Fibroblast of lung (primary cell): ENCODE data around the gene PPOX. TPM values are rescaled to one million over a fixed set of nuclear protein-coding genes. Genes with fewer than 3 reads are reported as not detected.

Experiments
- DNase-seq, 2 donors: peaks; one replicate each; pipeline versions ENCODE4 v3.0.0 to v3.0.0-alpha.2; 2010; ENCODE audit warnings: low read depth in 2 of 2
- H2AFZ ChIP-seq: 2 replicates; pipeline ENCODE4 v1.5.1; 2012; ENCODE audit warnings: low read length, control low read depth, inconsistent platforms
- H3K27ac ChIP-seq: 2 replicates; pipeline ENCODE4 v1.5.1; 2011; ENCODE audit warnings: low read length, control low read depth; ENCODE audit not compliant: insufficient read depth
- H3K27me3 ChIP-seq: 2 replicates; pipeline ENCODE4 v1.5.1; 2011; ENCODE audit warnings: mild to moderate bottlenecking, low read length; ENCODE audit not compliant: control insufficient read depth, insufficient read depth
- H3K36me3 ChIP-seq: 2 replicates; pipeline ENCODE4 v1.5.1; 2011; ENCODE audit warnings: low read length; ENCODE audit not compliant: control insufficient read depth, insufficient read depth
- H3K4me1 ChIP-seq: 2 replicates; pipeline ENCODE4 v1.5.1; 2011; ENCODE audit warnings: low read length; ENCODE audit not compliant: control insufficient read depth, insufficient read depth; ENCODE audit errors: extremely low read depth
- H3K4me2 ChIP-seq: 2 replicates; pipeline ENCODE4 v1.5.1; 2011; ENCODE audit warnings: low read length, control low read depth; ENCODE audit not compliant: insufficient read depth; ENCODE audit errors: extremely low read depth
- H3K4me3 ChIP-seq, 4 experiments: fragments of 200-600 bp in 1 of 4; sonication (generic) in 1 of 4; replicated peaks in 1 of 4; 2 replicates each; pipeline ENCODE4 v1.5.1; 2011 to 2016; ENCODE audit warnings: low read length in 4 of 4, low read depth in 3 of 4, mild to moderate bottlenecking in 3 of 4, control low read depth in 2 of 4, inconsistent platforms in 1 of 4, mixed read lengths in 1 of 4; ENCODE audit not compliant: insufficient read depth in 1 of 4; ENCODE audit errors: control extremely low read depth in 1 of 4
- H3K79me2 ChIP-seq: 2 replicates; pipeline ENCODE4 v1.5.1; 2012; ENCODE audit warnings: mild to moderate bottlenecking, low read length, inconsistent platforms; ENCODE audit not compliant: control insufficient read depth, insufficient read depth
- H3K9ac ChIP-seq: 2 replicates; pipeline ENCODE4 v1.5.1; 2011; ENCODE audit warnings: mild to moderate bottlenecking, low read length, control low read depth; ENCODE audit not compliant: insufficient read depth
- H3K9me3 ChIP-seq: 2 replicates; pipeline ENCODE4 v1.5.1; 2012; ENCODE audit warnings: low read depth, low read length; ENCODE audit not compliant: control insufficient read depth, insufficient read depth
- H4K20me1 ChIP-seq: 2 replicates; pipeline ENCODE4 v1.5.1; 2011; ENCODE audit warnings: low read length; ENCODE audit not compliant: control insufficient read depth, insufficient read depth; ENCODE audit errors: extremely low read depth
- EZH2 ChIP-seq: IDR thresholded peaks from 2 replicates; pipeline ENCODE4 v1.5.1; 2012; ENCODE audit warnings: low read length, control low read depth, mild to moderate bottlenecking; ENCODE audit errors: missing control alignments
- polyA plus RNA-seq, 2 donors: library from polyadenylated mRNA; depleted of rRNA in 1 of 2; stranded (reverse) in 1 of 2; unstranded in 1 of 2; fragments of >200 nt; gene quantifications; 2 replicates each; pipeline ENCODE4 v1.2.1, GENCODE V29; 2011 to 2012; ENCODE audit warnings: missing spikeins in 1 of 2
- total RNA-seq: library from RNA; depleted of rRNA; stranded (reverse); fragments of >200 nt; gene quantifications from 2 replicates; pipeline ENCODE4 v1.2.1, GENCODE V29; 2014
- TF ChIP-seq, protein P1 (sequence below), 2 donors: IDR thresholded peaks in 1 of 2; conservative IDR thresholded peaks in 1 of 2; 1 replicate in 1 of 2; 2 replicates in 1 of 2; pipeline ENCODE4 v1.5.1; 2011 to 2012; ENCODE audit warnings: low read length in 2 of 2, control low read depth in 1 of 2, inconsistent platforms in 1 of 2, low read depth in 1 of 2, mild to moderate bottlenecking in 1 of 2

PPOX gene
- total and polyA plus RNA-seq, 2 donors (not counting 1 experiment from before 2014, with no cell fraction given), result 5.6 to 12.2 TPM

DNA sequence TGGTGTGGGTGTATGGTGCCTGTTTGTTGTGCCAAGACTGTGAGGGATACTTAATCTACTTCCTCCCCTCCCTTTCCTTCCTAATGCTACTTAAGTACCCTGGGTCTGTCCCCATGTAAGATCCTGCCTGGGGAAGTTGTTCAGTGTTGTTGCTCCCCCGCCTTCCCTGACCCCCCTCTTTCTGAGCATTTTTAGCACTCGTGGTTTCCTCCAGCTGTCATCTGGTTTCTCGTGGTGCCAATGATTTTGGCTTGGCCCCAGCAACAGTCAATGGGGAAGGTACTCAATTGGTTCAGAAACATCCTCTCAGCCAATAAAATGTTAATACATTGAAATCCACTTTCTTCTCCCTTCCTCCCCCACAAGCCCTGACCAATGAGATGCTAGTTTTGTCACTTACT, 19.1 kb downstream of the PPOX start:
- H3K27ac ChIP-seq, result no peak overlapping the region

DNA sequence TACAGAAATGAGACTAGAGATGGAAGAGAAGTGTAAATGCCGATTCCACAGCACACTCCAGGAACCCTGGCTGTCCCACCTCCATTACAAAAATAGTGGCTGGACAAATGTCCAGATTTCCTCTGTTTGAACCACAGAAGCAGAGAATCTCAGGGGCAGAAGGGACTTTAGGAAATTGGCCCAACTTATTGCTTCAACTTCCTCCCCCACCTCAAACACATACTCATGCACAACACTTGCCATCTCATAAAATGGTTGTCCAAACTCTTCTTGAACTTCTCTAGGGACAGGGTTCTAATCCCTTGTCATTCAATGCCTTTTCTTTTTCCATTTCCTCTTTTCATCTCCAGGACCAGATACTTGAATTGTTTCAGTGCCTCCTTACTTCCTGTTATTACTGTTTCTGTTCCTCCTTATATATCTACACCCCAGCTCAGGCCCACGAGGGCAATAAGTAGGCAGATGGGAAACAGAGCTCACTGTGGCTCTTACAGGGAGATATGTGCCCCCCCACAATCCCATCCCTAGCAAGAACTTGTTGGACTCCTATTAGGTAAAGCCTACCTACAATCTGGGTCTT, 19.6 kb downstream of the PPOX start:
- H3K4me3 ChIP-seq, result no peak overlapping the region
- peaks cover under 1% of the 10 kb centered on the region for H3K36me3 ChIP-seq
- TF ChIP-seq, protein P1, sequence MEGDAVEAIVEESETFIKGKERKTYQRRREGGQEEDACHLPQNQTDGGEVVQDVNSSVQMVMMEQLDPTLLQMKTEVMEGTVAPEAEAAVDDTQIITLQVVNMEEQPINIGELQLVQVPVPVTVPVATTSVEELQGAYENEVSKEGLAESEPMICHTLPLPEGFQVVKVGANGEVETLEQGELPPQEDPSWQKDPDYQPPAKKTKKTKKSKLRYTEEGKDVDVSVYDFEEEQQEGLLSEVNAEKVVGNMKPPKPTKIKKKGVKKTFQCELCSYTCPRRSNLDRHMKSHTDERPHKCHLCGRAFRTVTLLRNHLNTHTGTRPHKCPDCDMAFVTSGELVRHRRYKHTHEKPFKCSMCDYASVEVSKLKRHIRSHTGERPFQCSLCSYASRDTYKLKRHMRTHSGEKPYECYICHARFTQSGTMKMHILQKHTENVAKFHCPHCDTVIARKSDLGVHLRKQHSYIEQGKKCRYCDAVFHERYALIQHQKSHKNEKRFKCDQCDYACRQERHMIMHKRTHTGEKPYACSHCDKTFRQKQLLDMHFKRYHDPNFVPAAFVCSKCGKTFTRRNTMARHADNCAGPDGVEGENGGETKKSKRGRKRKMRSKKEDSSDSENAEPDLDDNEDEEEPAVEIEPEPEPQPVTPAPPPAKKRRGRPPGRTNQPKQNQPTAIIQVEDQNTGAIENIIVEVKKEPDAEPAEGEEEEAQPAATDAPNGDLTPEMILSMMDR (conservative IDR thresholded peaks at IDR 0.05 in 1 of 2, IDR thresholded peaks at IDR 0.05 in 1 of 2; ENCODE audit: low read depth in 1 of 2, low read length in 2 of 2), result no peak
- H3K4me2 ChIP-seq, result no peak overlapping the region
- peaks cover 2% of the 10 kb centered on the region for H3K4me1 ChIP-seq
- no peaks in the 10 kb centered on the region for H3K9me3 ChIP-seq
- no peaks in the 10 kb centered on the region for H4K20me1 ChIP-seq
- no peak for DNase-seq
- no peaks in the 10 kb centered on the region for H3K27me3 ChIP-seq
- no peak overlapping the region for H3K9ac ChIP-seq
- no peak overlapping the region for H3K27ac ChIP-seq
- peak overlapping the region; percentile 25 for H2AFZ ChIP-seq
- no peaks in the 10 kb centered on the region for H3K79me2 ChIP-seq

More for the DNA sequence above, 19.1 kb downstream of the PPOX start:
- DNase-seq, result peak; percentile 59 to 65
- H3K36me3 ChIP-seq, result no peaks in the 10 kb centered on the region
- H3K27me3 ChIP-seq, result no peaks in the 10 kb centered on the region
- H3K4me3 ChIP-seq, result no peak overlapping the region
- no peak for TF ChIP-seq EZH2
- TF ChIP-seq, protein P1 (conservative IDR thresholded peaks at IDR 0.05 in 1 of 2, IDR thresholded peaks at IDR 0.05 in 1 of 2; ENCODE audit: low read depth in 1 of 2, low read length in 2 of 2), result no peak
- no peaks in the 10 kb centered on the region for H4K20me1 ChIP-seq
- H3K79me2 ChIP-seq, result no peaks in the 10 kb centered on the region
- H3K4me1 ChIP-seq, result peaks cover 2% of the 10 kb centered on the region
- no peak overlapping the region for H3K9ac ChIP-seq
- no peak overlapping the region for H3K4me2 ChIP-seq
- H2AFZ ChIP-seq, result peak overlapping the region; percentile 50
- no peaks in the 10 kb centered on the region for H3K9me3 ChIP-seq

DNA sequence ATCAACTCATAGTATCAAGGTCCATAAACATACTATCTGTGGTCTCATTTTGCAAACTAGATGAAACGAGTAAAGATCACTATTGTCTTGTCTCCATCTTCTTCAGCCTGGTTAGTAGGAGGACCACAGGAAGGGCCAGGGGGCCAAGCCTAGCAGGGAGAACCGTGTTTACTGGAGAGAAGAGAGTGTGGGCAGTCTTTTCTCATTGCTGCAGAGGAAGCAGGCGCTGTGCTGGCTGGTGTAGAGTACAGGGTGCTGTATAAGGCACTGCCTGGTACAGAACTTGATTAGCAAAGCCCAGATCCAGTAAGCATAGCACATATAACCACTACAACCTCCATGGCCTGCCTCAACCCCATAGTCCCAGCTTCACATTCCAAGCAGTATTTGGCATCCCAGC, 21.1 kb downstream of the PPOX start:
- Histone ChIP-seq H3K4me3 (no peak overlapping the region), H3K4me2 (no peak overlapping the region), H3K9me3 (no peaks in the 10 kb centered on the region), H3K27ac (no peak overlapping the region), H3K4me1 (peaks cover 2% of the 10 kb centered on the region), H4K20me1 (no peaks in the 10 kb centered on the region), H2AFZ (no peak overlapping the region), H3K36me3 (peaks cover 7% of the 10 kb centered on the region), H3K9ac (no peak overlapping the region), H3K27me3 (no peaks in the 10 kb centered on the region), H3K79me2 (no peaks in the 10 kb centered on the region)
- TF ChIP-seq, protein P1 (conservative IDR thresholded peaks at IDR 0.05 in 1 of 2, IDR thresholded peaks at IDR 0.05 in 1 of 2; ENCODE audit: low read depth in 1 of 2, low read length in 2 of 2), result no peak
- TF ChIP-seq EZH2, result no peak
- DNase-seq, result no peak
